ENCODE results near the gene IPO13. TPM values are rescaled to one million over a fixed set of nuclear protein-coding genes. Genes with fewer than 3 reads are reported as not detected.

Gene IPO13
- total RNA-seq, 8 experiments from 2014 or later: 21.1 to 30.4 (median 26.7) TPM

DNA sequence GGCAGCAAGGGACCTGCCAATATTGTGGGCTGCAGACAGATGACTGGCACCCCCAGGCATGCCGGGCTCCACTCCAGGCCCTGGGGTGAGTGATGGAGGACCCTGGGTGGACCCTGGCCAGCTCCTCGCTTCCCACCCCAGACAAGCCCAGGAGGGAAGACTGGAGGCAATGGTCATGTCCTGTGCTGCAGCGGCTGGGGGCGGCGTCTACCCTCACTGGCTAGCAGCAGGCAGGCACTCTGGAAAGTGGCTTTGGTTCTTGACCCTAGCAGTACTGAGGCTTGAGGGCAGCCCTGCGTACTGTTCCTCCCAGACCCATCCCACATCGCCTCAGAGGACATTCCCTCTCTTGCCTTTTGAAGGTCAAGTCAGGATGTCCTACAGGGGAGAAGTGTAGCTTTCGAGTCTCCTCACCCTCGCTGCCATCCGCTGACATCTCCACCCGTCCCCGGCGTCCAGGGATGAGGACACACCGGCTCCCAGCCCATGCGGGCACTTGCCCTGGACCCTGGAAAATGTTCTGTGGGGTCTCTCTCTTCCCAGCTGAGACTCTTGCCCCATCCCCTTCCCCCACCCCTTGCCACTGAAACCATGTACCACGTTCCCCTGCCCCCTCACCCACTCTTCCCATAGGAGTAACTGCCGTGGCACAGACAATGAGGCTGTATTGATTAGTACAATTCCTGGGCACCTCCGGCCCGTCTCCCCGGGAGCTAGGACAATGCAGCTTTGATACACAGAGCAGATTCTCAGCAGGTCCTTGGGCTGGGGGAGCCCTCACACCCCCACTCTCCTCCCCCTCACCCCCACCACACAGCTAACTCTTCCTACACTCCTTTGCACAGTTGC is 69.5 kb downstream of the IPO13 start:
- H3K4me1 ChIP-seq (replicated peaks in 1 of 2): peaks cover 24 to 31% of the 10 kb centered on the region in 2 donors
- no peak overlapping the region for H3K27ac ChIP-seq
- 73 to 88% (median 77%) methylated on average over 3 to 12 of the region's 20 CpGs; no CpG with 5 or more reads in 6 of the 10 experiments for WGBS, 10 experiments
- no peak overlapping the region for H3K4me3 ChIP-seq
- in situ Hi-C loops (cut with MboI; ENCODE audit: low pct_unique_long_range_greater_than_20kb in 2 of 9, low sequenced_read_pairs in 9 of 9, unreplicated experiment in 9 of 9): loop anchor here in 3 of 9 experiments (25.0 kb wide), 1 partner anchor 646 kb away; the partner anchor contains the start of genes ARMH1 (in 3 of the 3) and TMEM53 (in 3 of the 3)
- peak in 5 of 8 experiments; percentile 43 to 86 (median 68) for ATAC-seq (replicated peaks in 6 of 8)

- H3K4me3 ChIP-seq: no peak overlapping the region
- peak overlapping the region in 1 of 2 donors; percentile 15 for H3K27ac ChIP-seq
- in situ Hi-C loops (cut with MboI; ENCODE audit: low pct_unique_long_range_greater_than_20kb in 2 of 9, low sequenced_read_pairs in 9 of 9, unreplicated experiment in 9 of 9): loop anchor here in 3 of 9 experiments (25.0 kb wide), 1 partner anchor 645 kb away; the partner anchor contains the start of genes ARMH1 (in 3 of the 3) and TMEM53 (in 3 of the 3)
- ATAC-seq (replicated peaks in 6 of 8): peak in 5 of 8 experiments; percentile 20 to 70 (median 57)
- 60% methylated on average over 1 of the region's 20 CpGs; no CpG with 5 or more reads in 9 of the 10 experiments for WGBS, 10 experiments
- H3K4me1 ChIP-seq (replicated peaks in 1 of 2): peaks cover 24 to 31% of the 10 kb centered on the region in 2 donors
Observed at GRCh38 chr1:44016890-44017400, 70.2 kb downstream of the IPO13 start.

Other genes starting within 250 kb of the IPO13 start
- gene ST3GAL3, start 239.4 kb upstream of the IPO13 start, total RNA-seq: 10 to 100 TPM; 11.7 to 30.6 (median 29.0) TPM
- gene ARTN, start 13.1 kb upstream of the IPO13 start, total RNA-seq: 1 to 10 TPM in 4 of 8 experiments, under 1 TPM in 4; 0.21 to 3.5 (median 1.3) TPM
- gene DPH2, start 23.1 kb downstream of the IPO13 start, total RNA-seq: 10 to 100 TPM; 18.8 to 45.2 (median 36.7) TPM
- gene ATP6V0B, start 28.0 kb downstream of the IPO13 start, total RNA-seq: 100 to 1,000 TPM; 106 to 333 (median 237) TPM
- gene B4GALT2, start 32.3 kb downstream of the IPO13 start, total RNA-seq: 10 to 100 TPM; 36.6 to 83.3 (median 54.3) TPM
- gene CCDC24, start 44.6 kb downstream of the IPO13 start, total RNA-seq: 10 to 100 TPM in 2 of 8 experiments, 1 to 10 TPM in 6; 2.9 to 13.3 (median 6.3) TPM
- gene SLC6A9, start 84.5 kb downstream of the IPO13 start, total RNA-seq: 10 to 100 TPM in 4 of 8 experiments, 1 to 10 TPM in 4; 5.2 to 31.6 (median 14.1) TPM
- under 1 TPM in 5 of 8 experiments, not detected in 3; 0.09 to 0.62 (median 0.17) TPM for gene KLF17, start 171.9 kb downstream of the IPO13 start, total RNA-seq
- under 1 TPM in 2 of 8 experiments, not detected in 6; 0.13 to 0.19 TPM for gene KLF18, start 194.7 kb downstream of the IPO13 start, total RNA-seq

All from motor neuron (in vitro differentiated cells).